ENCODE measurements around the gene MEF2A.
"Not testable (repeated sequence)": the region's sequence is repeated elsewhere in the genome, so short reads cannot be mapped to it uniquely, and the experiment has no call there.

Gene MEF2A

DNA sequence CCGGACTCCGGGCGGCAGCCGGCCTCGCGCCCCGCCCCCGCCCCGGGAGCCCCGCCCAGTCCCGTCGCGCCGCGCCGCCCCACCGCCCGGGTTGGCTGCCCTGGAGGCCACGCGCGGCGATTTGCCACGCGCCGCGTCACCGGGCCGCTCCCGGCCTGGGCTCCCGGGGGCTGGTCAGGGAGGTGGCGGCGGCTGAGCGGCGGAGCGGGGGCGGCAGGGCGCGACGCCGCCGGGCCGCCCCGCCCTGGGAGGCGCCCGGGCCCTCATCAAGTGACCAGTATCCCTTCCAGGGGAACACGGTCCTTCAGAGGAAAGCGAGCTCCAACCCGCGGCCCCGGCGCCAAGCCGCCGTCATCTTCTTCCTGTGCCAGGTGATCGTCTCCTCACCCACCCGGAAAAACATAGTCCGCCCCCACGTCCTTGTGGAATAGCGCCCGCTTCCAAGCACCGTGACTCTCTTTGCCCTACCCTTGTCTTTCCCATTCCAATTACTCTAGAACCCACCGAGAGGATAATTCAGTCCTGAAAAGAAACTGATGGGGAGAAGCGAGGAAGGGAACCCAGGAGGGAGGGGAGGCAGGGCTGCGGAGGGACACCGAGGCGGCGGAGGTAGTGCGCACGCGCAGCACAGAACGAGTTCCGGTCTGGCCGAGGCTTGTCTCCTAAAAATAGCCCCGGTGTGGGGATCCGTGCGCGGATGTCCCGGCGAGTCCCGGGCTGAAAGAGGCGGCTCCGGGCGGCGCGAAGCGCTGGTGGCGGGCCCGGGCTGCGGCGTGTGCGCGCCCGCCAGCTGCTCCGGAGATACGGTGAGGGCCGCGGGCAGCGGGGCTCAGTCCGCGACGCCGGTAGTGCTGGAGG is at the start of gene MEF2A:
Gene MEF2A (plus strand): TSS at position 686 of the 858 bp plus-strand sequence. CDS start 67,136 bp downstream, outside the sequence.
- peak; percentile 90 for DNase-seq (ENCODE audit: low spot score)

DNA sequence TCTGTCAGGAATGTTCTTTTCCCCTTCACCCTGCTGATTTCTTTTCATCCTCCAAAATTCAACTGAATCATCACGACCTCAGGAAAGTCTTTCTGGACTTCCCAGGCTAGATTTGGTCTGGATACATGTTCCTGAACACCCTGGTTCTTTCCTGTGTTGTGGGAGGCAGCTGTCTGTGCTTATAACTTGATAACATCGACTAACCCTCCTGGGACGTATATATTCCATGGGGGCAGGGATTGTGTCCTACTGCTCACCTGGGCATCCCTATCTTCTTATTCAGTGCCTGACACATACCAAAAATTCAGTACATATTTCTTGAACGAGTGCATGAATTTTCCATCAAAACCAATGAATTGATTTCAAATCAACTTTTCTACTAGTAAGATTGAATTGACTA is 47.6 kb upstream of the MEF2A start:
- no peak for DNase-seq (ENCODE audit: low spot score)

DNA sequence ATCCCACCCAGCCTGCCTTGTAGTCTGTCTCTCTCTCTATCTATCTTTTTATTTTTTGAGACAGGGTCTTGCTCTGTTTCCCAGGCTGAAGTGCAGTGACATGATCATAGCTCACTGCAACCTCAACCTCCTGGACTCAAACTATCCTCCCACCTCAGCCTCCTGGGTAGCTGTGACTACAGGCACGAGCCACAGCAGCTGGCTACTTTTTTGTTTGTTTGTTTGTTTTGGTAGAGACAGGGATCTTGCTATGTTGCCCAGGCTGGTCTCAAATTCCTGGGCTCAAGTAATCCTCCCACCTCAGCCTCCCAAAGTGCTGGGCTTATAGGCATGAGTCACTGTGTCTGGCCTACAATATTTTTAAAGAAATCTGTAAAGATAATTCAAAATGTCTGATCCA is 46.4 kb upstream of the MEF2A start:
- not testable (repeated sequence) for DNase-seq (ENCODE audit: low spot score)

DNA sequence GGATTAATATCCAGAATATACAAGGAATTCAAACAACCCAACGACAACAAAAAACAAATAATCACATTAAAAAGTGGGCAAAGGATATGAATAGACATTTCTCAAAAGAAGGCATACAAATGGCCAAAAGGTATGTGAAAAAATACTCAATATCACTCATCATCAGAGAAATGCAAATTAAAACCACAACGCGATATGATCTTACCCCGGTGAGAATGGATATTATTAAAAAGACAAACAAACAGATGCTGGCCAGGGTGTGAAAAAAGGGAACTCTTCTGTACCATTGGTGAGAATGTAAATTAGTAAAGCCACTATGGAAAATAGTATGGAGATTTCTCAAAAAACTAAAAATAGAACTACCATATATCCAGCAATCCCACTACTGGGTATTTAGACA is 43.5 kb upstream of the MEF2A start:
- no peak for DNase-seq (ENCODE audit: low spot score)

DNA sequence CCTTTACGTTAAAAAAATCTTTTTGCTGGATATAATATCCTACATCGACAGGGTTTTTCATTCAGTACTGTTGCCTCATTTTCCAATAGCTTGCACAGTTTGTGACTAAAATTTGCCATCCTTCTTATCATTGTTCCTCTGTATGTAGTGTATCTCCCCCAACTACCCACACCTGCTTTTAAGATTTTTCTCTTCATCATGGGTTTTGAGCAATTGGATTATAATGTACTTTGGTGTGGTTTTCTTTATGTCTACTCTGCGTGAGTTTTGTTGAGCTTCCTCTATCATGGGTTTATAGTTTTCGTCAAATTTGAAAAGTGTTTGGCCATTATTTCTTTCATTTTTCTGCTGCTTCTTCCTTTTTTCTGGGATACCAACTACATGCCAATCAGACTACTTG is 39.6 kb upstream of the MEF2A start:
- DNase-seq (ENCODE audit: low spot score), result no peak

DNA sequence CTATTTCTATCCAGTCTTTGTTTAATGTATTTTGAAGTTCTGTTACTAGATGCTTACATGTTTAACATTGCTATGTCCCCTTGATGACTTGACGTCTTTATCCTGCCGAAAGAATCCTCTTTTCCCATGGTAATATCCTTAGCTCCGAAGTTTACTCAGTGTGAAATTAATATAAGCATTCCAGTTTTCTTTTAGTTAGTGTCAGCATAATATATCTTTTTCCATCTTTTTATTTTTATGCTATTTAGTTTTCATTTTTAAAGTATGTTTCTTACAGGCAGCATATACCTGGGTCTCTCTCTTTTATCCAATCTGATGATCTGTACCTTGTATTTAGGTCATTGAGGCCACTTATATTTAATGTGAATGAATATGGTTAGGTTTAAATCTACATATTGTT is 39.1 kb upstream of the MEF2A start:
- no peak for DNase-seq (ENCODE audit: low spot score)

DNA sequence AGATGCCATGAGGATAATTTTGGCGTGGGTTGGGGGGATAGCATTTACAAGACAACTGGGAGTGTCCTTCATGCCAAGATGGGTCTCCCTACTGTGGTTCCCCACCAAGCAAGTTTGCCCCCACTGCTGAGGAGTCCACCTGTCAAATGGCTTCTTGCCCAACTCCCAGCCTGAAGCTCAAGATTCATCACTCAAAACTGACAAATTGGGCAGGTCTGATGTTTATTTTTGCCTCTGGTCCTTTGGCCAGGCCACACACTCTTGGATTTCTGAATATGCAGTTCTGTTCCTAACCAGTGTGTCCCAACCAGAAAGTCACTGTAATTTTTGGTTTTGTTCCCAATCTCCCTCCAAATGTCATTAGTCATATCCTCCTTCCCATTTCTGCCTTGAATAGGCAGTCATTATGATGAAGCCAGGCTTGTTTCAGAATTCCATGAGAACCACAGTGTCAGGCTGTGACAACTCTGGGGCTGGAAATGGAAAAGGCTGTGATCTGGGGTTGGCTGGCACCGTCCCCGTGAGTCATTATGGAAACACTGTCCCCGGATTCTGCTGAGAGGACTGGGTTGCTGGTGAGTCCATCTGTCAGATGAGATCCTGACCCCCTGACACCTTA is 29.3 kb upstream of the MEF2A start:
- peak; percentile 85 for DNase-seq (ENCODE audit: low spot score)

DNA sequence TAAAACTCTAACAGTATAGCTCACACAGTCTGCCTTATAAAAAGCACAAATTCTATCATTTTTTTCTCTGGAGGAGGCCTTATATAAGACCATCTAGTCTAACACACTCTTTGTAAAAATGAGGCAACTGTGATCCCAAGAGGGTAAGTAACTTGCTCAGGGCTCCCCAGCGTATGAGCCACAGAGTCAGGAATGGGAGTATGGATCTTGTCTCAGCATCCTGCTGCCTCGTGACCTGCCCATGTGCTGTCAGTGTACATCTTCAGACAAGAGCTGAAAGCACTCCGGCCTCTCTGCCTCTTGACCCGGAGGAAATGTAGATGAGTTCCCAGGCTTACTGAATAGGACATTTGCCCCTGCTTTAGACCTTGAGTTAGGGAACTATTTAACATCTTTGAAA is 28.4 kb upstream of the MEF2A start:
- DNase-seq (ENCODE audit: low spot score), result peak; percentile 69

DNA sequence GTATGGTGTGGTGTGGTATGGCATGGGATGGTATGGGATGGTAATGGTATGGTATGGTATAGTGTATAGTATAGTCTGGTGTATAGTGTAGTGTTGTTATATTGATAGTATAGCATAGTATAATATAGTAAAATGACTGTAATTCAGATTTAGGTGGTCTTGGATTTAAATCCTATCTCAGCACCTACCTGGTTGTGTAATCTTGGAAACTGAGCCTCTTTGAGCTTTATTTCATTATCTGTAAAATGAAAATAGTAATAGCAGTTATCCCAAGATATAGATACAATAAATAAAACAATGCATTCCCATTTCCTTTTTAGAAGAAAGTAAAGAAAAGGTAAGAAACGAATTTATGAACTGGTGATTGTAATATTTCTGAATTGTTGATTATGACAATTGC is 27.5 kb upstream of the MEF2A start:
- DNase-seq (ENCODE audit: low spot score), result no peak

DNA sequence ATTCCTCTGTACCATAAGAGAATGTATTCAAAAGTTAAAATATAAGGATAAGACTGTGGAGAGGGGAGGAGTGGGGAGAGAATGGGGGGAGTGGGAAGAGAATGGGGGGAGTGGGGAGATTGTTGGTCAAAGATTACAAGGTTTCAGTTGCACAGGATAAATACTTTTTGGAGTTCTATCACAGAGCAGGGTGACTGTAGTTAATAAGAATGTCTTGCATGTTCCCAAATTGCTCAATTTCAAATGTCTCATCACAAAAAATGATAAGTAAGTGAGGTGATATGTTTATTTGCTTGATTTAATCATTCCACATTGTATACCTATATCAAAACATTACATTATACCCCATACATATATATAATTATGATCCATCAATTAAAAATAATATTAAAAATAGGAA is 23.0 kb upstream of the MEF2A start:
- no peak for DNase-seq (ENCODE audit: low spot score)

DNA sequence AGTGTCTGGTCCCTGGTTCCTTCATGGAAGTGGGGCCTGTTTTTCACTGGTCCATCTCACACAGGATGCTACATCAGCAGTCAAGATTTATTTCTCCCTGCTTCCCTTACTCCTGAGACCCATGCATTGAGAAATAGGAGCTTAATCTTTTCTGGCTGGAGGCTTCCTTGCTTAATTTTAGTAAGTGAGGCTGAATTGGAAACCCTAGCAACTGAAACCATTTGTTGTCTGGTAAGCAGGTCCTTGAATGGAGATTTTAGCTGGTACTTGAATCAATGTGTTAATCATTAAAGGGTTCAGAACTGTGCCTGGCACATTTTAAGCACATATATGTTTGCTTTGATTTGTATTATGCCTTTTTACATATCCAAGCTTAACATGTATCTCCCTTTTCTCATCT is 20.2 kb upstream of the MEF2A start:
- DNase-seq (ENCODE audit: low spot score), result no peak

DNA sequence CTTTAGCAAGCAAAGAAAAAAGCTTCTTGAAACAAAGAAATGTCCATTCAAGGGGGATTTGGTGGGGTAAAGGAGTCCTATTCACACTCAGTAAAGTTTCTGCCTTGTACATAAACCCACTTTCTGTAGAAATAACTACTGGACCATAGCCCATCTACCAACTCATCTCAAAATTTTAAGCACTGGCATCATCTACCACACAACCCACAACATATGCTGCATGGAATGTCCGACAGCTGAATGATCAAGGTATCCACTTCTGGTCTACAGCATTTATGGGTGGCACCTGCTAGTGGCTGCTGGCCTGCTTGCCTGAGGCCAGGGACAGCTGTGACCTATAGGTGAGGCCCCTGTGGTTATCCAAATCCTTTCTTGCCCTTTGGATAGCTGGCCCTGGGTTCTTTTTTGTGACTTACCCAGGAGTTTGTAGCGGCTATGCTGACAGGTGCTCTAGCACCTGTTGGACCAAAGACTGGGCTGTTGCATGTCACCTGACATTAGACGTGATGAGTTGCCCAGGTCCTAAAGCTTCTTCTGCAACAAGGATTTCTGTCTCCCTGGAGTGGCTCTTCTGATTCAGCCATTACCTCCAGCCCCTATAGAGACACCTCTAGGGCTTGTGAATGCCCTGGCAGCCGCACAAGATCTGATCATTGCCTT is 19.2 kb upstream of the MEF2A start:
- no peak for DNase-seq (ENCODE audit: low spot score)

DNA sequence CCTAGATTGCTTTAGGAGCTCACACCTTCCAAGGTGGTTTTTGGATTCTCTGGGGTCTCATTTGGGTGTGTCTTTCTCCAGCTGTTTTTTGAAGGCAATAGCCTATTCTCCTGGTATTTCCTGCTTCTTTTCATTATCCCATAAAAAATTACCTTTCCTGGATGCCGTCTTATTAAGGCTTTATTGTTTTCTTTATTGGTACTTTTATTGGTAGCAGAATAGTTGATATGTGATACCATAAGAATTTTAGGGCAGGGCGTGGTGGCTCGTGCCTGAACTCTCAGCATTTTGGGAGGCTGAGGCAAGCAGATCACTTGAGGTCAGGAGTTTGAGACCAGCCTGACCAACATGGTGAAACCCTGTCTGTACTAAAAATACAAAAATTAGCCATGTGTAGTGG is 18.3 kb upstream of the MEF2A start:
- no peak for DNase-seq (ENCODE audit: low spot score)

DNA sequence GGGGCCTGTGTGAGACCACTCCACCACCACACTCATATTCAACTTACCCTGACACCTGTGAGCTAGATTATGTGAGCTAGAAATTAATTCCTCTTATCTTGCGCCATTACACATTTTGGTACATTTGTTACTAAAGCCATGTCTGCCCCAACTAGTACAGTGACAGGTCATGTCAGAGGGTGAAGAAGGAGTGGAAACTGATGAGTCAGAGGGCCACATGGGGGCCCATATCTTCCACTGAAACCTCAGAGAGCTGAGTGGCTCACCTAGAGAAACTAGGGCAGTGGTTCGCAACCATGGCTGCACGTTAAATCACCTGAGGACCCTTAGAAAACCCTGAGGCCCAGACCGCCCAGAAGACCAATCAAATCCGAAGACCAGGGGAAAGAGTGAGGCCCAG is 15.7 kb upstream of the MEF2A start:
- no peak for DNase-seq (ENCODE audit: low spot score)

DNA sequence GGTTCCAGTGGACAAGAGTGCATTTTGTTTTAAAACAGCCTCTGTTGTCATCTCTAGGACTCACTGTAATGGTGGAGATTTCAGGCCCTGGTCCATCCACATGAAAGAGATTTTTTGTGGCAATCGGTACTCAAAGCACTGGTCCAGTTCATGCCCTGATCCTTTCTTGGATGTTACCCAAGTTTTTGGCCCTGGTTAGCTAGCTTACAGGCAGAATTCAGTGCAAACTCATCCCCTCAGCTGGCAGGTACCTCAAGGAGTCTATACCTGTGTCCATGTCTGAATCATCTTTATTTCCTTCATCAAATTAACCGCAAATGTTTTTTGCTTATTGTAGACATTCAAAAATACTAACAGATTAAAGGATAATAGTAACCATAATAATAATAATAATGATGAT is 13.7 kb upstream of the MEF2A start:
- DNase-seq (ENCODE audit: low spot score), result no peak

DNA sequence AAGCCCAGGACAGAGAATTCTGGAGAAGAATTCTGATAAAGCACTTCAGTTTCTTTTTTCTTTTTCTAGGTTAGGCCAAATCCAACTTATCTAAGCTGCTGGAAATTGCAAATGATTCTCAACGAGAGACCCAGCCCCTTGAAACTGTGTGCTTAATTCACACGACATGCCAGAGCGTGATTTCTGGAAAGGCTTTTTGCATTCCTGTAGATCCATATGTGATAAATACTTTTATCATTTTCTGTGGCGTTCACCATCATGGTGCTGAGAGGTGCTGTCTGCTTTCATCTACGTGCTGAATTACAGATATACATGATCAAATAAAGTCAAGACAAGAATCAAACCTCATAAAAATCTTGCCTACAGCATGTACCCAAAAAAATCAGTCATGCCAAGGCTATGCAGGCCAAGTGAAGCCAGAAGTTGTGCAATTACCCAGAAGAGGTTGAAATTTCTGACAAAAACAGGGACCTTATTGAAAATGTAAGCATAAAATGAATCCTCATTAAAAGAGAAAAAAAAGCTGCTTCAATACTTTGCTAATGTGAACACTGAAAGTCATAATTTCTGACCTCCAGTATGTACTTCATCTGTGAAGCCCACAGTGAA is 10.8 kb upstream of the MEF2A start:
- no peak for DNase-seq (ENCODE audit: low spot score)

DNA sequence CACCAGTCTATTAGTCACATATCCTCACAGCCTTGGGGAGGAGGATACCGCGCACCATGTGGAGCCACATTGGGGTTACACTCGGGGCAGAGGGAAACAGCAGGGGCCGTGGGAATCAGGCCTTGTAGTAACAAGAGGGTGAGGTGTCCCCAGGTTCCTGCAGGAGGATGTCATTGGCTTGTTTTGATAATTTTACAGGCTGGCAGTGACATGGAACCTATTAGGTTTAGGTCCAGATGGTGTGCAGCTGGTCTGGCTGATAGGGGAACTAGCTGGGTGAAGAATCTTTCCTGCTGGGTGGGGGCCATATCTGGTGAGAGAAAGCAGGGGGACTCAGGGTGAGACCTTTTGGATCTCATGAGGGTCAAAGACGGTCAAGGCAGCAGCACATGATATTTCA is 9.8 kb upstream of the MEF2A start:
- DNase-seq (ENCODE audit: low spot score), result no peak

DNA sequence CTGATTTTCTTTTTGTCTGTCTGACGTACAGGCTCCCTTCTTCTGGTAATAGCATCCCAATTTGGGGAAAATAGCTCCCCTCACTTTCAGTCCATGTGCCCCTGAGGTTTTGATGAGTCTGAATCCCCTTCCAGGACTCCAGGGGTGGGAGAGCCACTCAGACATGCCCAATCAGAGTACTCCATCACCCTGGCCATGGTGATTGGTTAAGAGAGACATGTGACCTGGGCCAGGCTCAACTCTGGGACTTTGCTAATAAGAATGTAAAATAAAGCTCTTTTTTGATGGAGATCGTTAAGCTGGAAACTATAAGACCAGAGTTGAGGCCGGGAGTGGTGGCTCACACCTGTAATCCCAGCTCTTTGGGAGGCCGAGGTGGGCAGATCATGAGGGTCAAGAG is 9.2 kb upstream of the MEF2A start:
- DNase-seq (ENCODE audit: low spot score), result no peak

DNA sequence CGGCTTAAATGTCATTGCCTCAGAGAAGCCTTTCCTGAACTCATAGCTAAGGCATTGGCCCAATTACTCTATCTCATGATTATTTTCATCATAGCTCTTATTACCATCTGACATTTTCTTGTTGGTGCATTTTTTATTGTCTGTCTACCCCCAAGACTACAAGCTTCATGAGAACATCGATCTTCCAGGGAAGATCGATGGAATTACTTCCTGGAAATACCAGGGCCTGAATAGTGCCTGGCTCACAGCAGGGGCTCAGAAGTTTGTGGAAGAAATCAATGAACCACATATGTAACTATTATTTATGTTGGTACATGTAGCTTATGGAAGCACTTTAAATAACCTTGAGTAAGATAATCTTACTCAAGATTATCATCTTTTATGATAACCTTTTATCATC is 7.7 kb upstream of the MEF2A start:
- DNase-seq (ENCODE audit: low spot score), result no peak

DNA sequence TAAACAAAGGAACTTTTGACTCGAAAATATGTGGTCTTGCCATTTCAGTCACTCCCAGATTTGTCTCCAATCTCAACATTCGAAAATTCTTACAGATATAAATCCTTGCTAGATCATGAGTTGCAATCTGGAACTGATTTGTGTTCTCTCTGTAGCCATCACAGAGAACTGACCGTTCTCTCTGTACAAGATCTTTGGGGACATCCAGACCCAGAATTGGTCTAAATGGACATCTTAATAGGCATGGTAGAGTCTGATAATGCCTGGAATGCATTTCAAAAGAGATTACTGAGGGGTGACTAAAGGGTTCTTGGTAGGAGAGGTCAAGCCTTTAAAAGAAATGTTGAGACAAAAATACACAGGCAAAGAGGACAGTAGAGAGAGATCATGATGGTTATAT is 7.2 kb upstream of the MEF2A start:
- no peak for DNase-seq (ENCODE audit: low spot score)

DNA sequence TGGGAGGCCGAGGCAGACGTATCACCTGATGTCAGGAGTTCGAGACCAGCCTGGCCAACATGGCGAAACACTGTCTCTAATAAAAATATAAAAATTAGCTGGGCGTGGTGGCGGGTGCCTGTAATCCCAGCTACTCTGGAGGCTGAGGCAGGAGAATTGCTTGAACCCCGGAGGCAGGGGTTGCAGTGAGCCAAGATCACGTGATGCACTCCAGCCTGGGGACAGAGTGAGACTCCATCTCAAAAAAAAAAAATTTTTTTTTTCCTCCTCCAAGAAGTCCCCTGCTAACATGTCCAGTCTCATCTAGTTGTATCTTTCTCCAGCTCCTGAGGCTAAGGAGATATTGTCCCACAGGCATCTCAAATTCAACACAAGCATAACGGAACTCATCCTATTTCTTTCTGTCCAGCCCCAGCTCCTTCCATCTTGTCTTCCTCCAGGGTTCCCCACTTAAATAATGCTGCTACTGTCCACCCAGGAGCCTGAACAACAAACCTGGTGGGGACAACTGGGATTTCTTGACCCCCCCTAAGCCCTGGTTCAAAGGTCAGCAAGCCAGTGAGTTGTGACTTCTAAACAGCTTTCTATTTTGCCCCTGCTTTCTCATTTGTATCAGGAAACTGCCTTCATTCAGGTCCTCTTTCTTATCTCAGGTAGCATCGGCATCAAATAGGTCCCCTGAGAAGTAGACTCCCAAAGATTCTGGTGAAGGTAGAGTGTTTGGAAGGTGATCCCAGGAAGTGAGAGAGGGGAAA is 4.1 kb upstream of the MEF2A start:
- DNase-seq (ENCODE audit: low spot score), result no peak

DNA sequence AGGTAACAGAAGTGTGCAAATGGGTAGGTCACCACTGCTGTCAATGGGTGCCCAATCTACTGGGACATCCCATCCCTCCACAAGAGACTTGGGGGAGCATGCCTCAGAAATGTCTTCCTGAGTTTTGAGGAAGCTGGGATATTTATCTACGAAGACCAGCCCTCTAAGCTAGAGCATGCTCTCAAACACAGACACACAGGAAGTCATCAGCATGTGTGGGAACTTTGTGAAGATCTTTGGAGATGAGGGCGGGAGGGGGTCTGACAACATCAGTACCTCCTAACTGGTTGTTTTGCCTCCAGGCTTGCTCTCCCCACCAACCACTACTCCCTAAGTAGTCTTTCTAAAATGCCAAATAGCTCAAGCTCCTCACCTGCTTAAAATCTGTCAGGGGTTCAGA is 3.5 kb upstream of the MEF2A start:
- no peak for DNase-seq (ENCODE audit: low spot score)

All from pons (tissue), 1 donor.